Measurements from ENCODE around the gene TNFRSF25. TPM values are rescaled to one million over a fixed set of nuclear protein-coding genes. Genes with fewer than 3 reads are reported as not detected.

TNFRSF25 gene
- total and polyA plus RNA-seq, 2 of the 8 experiments (the other 6 are each of a cell fraction or from before 2014, with no cell fraction given) = 10.7 to 19.5 TPM

GRCh38 chr1:6417961-6418667 is 47.9 kb downstream of the TNFRSF25 start:
- no peak overlapping the region for H4K91ac ChIP-seq (replicated peaks; ENCODE audit: insufficient read length, low read length)
- no peaks in the 10 kb centered on the region for H3K79me1 ChIP-seq (ENCODE audit: low read depth, low read length)
- H3K79me2 ChIP-seq (ENCODE audit: control insufficient read depth in 1 of 2, insufficient read depth in 2 of 2, low read length in 2 of 2) = no peaks in the 10 kb centered on the region
- ChIA-PET CTCF (ENCODE audit: partially characterized antibody) (interaction anchor here (0.6 to 58.4 kb wide), 9 partner anchors 8 to 1643 kb away, joined by 3 to 1769 read pairs (median 5); partner anchors contain the start of gene RNF207), POLR2A (ENCODE audit: partially characterized antibody) (interaction anchor here (1.0 to 1.9 kb wide), 2 partner anchors 24 to 30 kb away, joined by 3 to 4 read pairs; partner anchors contain the start of gene ACOT7)
- TF ChIP-seq SIN3A (conservative IDR thresholded peaks at IDR 0.05 in 1 of 2, IDR thresholded peaks at IDR 0.05 in 1 of 2; ENCODE audit: low read depth in 1 of 2, low read length in 2 of 2) = no peak
- no peak for TF ChIP-seq SP4 (IDR thresholded peaks at IDR 0.05; ENCODE audit: low read length)
- TF ChIP-seq ASH2L (IDR thresholded peaks at IDR 0.05; ENCODE audit: low read length) = no peak
- peaks cover 0 to 8% (median 0%) of the 10 kb centered on the region in 4 experiments; a peak in 1 of 8 replicates for H3K36me3 ChIP-seq (ENCODE audit: control insufficient read depth in 2 of 4, insufficient read depth in 4 of 4, low read length in 3 of 4)
- FAIRE-seq = no peak
- no peak overlapping the region for H4K5ac ChIP-seq (ENCODE audit: insufficient read length, low read depth, low read length)
- H3K23ac ChIP-seq (ENCODE audit: insufficient read length) = no peak overlapping the region
- H3K9me3 ChIP-seq (ENCODE audit: insufficient read depth in 2 of 2, low read depth in 1 of 2, low read length in 1 of 2) = no peaks in the 10 kb centered on the region
- no peak overlapping the region for H2AFZ ChIP-seq (ENCODE audit: low read length)
- H2BK20ac ChIP-seq (ENCODE audit: low read length) = 0 out of 2 replicates have a peak overlapping the region, but pooled peaks have one; percentile 80
- no peak overlapping the region for H3K27ac ChIP-seq (ENCODE audit: low read depth, low read length)
- no peak overlapping the region for H2BK120ac ChIP-seq (replicated peaks; ENCODE audit: low read depth, low read length)
- H3K56ac ChIP-seq (replicated peaks; ENCODE audit: insufficient read length, low read depth, low read length) = no peak overlapping the region
- H2AK5ac ChIP-seq (ENCODE audit: low read depth, low read length) = no peak overlapping the region
- no peak overlapping the region for H3K18ac ChIP-seq (ENCODE audit: extremely low read depth, low read length)
- no peak overlapping the region for H2BK12ac ChIP-seq (ENCODE audit: low read depth, low read length)
- H3K4me3 ChIP-seq (ENCODE audit: extremely low read depth in 1 of 4, insufficient read depth in 2 of 4, low read depth in 3 of 4, low read length in 4 of 4) = peak overlapping the region in 1 of 4 experiments; percentile 60; a peak in 1 of 8 replicates
- peaks cover 0 to 7% of the 10 kb centered on the region in 2 experiments for H4K20me1 ChIP-seq (replicated peaks in 1 of 2; ENCODE audit: control insufficient read depth in 1 of 2, insufficient read depth in 2 of 2, low read length in 2 of 2)
- peaks cover 6 to 22% (median 10%) of the 10 kb centered on the region in 4 experiments for H3K4me1 ChIP-seq (replicated peaks in 1 of 4; ENCODE audit: control insufficient read depth in 3 of 4, insufficient read depth in 4 of 4, low read length in 3 of 4)
- no peak overlapping the region for H4K8ac ChIP-seq (ENCODE audit: extremely low read depth, insufficient read depth, low read length)
- peaks cover 57 to 84% (median 81%) of the 10 kb centered on the region in 4 experiments for H3K27me3 ChIP-seq (replicated peaks in 1 of 4; ENCODE audit: control insufficient read depth in 3 of 4, extremely low read depth in 1 of 4, insufficient read depth in 3 of 4, low read length in 3 of 4)
- peaks cover 11% of the 10 kb centered on the region; the same call in 1 of the 2 replicates for H3K23me2 ChIP-seq (ENCODE audit: low read depth, low read length)
- no peak overlapping the region; a peak in 1 of 4 replicates for H3K4me2 ChIP-seq (ENCODE audit: insufficient read depth in 1 of 2, low read depth in 2 of 2, low read length in 2 of 2)
- no peak overlapping the region for H2BK5ac ChIP-seq (ENCODE audit: low read depth, low read length)
- H3K9ac ChIP-seq (replicated peaks in 1 of 4; ENCODE audit: extremely low read depth in 1 of 4, low read depth in 3 of 4, low read length in 3 of 4) = no peak overlapping the region
- H3K4ac ChIP-seq (replicated peaks; ENCODE audit: insufficient read length, low read depth, low read length) = no peak overlapping the region
- no peak overlapping the region for H3K14ac ChIP-seq (ENCODE audit: insufficient read length)
- DNase-seq (ENCODE audit: low read depth in 1 of 2, low spot score in 2 of 2) = no peak
- H2BK15ac ChIP-seq (ENCODE audit: low read length) = peak overlapping the region; percentile 88; the same call in 1 of the 2 replicates
- WGBS, 2 experiments (ENCODE audit: extremely low coverage in 1 of 2, insufficient coverage in 1 of 2, insufficient read length in 1 of 2, insufficient replicate concordance in 2 of 2, low coverage in 1 of 2, low lambda C conversion rate in 2 of 2, missing lambda C conversion rate in 1 of 2) = 85% methylated on average over 8 of the region's 8 CpGs; no CpG with 5 or more reads in 1 of the 2 experiments

Data from H1 (cell line).